Central memory CD4-positive, alpha-beta T cell (primary cell): ENCODE data around the gene ZNF581.
A peak's percentile ranks its signal among the peaks of the same experiment; 100 is the strongest.

Source experiments
- DNase-seq: peaks from one replicate; pipeline ENCODE4 v3.0.0; 2022

ZNF581 gene

GRCh38 chr19:55650126-55650557 lies 6.7 kb downstream of the ZNF581 start:
- DNase-seq: no peak

- DNase-seq: no peak
These were observed 7.3 kb downstream of the ZNF581 start for GRCh38 chr19:55650602-55651230.

GRCh38 chr19:55651236-55651635 lies 7.8 kb downstream of the ZNF581 start:
- no peak for DNase-seq

DNA sequence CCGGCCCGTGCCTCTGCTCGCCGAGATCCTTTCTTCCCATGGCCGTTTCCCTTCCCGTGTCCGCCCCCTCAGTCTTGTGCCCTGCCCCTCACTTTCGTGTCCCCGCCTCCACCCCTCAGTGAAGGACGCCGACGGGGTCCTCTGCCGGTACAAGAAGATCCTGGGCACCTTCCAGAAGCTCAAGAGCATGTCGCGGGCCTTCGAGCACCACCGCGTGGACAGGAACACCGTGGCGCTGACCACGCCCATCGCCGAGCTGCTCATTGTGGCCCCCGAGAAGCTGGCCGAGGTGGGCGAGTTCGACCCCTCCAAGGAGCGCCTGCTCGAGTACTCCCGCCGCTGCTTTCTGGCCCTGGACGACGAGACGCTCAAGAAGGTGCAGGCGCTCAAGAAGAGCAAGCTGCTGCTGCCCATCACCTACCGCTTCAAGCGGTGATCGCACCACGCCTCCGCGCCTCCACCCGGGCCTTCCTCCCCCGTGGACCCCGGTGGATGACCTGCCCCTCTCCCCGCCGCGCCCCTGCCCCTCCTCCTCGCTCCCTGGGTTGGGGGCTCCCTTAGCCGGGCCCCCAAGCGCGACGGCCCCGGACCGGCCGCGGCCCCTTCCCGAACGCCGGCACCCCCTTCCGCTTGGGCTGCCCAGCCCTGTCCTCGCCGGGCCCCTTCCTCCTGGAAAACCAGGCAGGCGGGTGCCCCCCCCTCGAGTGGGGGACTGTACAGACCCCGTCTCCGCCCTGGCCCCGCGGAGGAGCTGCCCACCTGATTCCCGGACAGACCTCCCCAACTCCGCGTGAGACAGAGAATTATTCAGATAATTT lies 9.1 kb downstream of the ZNF581 start:
- no peak for DNase-seq

- DNase-seq: peak; percentile 99
These were observed 10.3 kb downstream of the ZNF581 start for GRCh38 chr19:55653651-55654322.

DNA sequence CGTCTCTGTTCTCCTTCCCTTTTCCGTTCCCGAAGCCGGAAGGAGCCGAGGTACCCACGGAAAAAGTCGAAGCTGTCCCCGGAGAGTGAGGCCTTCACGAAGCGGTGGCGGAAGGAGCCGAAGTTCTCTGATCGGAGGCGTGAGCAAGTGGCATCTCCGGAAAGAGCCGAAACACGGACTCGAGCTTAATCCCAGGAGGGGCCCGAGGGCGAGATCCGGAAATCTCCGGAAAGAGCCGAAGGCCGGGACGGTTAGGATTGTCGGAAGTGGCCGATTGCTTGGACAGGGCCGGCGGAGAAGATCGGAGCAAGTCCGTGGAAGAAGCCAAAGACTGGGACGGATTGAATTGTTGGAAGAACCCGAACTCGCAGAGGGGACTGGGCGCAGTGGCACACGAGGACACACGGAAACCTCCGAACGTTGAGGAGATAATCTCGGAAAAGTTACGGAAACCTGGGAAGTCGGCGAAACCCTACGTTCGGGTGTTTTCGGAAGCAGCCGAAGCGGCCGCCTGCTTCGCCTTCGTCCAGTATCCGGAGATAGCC lies 10.9 kb downstream of the ZNF581 start:
- peak; percentile 100 for DNase-seq

GRCh38 chr19:55654868-55655647 lies 11.6 kb downstream of the ZNF581 start, which contains the start of gene U2AF2:
TSS of gene U2AF2 (plus strand) at chr19:55655035. CDS start at chr19:55655105, 70 bp downstream.
- peak; percentile 86 for DNase-seq

DNA sequence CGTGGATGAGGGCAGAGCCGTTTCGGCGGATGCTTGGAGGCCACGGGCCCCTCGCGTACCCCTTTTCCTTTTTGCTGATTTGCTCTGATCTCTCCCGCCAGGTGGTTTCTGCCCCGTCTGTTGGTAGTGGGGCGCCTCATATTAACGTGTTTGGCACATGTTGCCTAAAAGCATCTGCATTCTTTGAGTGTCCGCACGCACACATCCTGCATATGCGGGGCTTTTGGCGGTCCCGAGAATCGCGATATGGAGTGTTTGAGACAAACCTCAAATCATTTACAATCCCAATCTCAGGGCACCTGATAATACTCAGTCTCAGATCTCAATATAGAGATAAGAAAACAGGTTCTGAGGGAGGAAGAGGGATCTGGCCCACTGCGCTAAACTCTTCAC lies 12.2 kb downstream of the ZNF581 start:
- DNase-seq: no peak

GRCh38 chr19:55656552-55656951 lies 13.1 kb downstream of the ZNF581 start:
- DNase-seq: no peak

DNA sequence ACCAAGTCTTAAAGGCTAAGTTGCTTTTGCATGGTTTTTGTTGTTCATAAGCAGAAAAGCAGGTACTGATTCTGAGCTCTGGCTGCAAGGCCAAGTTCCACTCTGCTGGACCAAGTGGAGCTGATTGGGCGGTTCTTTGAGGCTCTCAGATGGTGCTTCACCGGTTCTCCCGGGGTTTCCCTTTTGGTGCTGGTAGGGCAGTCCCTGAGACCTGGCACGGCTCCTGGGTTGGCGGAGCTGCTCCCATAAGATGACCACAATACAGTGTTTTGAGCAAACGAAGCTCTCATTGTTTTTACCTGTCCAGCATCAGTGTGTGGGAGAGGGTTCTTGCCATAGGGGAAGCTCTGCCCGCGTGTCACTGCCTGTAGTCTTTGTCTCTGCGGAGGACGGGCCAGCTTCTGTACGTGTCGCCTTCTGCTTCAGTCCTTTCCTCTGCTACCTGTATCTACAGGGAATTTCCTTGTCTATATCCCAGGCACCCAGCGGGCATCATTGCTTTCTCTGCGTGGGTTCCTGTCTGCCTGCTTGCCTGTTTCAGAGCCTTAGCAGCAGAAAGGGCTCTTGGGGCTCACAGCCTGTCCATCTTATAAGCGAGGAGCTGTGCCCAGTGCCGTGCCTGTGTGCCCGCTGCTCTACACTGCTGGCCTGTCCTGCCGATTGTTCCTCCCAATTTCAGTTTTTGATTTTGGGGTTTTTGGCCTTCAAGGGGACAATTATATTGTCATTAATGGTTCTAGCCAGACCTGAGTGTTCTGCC lies 13.7 kb downstream of the ZNF581 start:
- DNase-seq: no peak

DNA sequence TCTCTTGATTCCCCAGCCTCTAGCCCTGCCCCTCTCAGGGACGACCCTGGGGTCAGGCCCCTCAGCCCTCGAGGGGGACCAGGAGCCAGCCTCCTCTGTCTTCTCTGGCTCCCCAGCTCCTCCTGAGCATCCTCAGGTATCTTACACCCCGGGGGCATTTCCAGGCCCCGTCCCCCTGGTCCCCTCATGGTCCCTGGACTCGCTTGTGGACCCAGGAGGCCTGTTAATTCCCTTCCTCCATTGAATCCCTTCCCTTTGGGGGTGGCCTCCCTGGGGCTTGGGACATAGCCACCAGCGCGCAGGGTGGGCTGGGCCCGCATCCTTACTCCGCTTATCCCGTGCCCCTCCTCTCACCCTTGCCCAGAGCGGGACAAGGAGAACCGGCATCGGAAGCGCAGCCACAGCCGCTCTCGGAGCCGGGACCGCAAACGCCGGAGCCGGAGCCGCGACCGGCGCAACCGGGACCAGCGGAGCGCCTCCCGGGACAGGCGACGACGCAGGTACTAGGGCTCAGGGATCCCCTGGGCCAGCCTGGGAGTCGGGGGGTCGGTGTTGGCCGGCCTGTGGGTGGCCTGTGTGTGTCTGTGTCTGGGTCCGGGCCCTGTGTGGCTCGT lies 15.5 kb downstream of the ZNF581 start:
- no peak for DNase-seq

DNA sequence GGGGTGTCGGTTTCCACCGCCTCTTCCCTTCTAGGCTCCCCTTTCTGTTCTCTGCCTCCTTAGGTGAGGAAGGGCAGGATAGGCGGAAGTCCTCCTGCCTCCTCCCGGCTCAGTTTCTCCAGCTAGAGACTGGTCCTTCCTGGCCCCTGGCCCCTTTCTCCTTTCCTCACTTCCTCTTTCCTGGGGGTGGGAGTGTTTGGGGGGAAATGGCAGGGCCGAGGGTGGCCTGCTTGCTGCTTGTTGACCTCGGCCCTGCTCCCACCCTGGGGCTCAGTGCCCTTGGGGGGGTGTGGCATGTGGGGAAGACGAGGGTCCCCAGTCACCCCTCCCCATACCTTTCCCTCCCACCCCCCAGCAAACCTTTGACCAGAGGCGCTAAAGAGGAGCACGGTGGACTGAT lies 16.4 kb downstream of the ZNF581 start:
- DNase-seq: no peak

DNA sequence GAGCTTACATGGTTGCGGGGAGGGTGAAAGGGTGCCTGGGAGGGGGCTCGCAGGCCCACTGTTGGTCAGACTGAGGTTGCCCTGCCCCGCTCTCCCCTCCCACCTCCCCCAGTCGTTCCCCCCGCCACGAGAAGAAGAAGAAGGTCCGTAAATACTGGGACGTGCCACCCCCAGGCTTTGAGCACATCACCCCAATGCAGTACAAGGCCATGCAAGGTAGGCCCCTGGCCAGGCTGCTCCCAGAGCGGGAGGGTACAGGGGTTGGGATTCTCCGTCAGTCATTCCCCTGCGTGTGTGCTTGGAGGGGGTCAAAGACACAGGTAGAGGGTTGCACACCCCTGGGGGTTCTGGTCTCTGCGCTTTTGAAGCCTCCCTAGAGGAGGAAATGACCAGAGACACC lies 17.0 kb downstream of the ZNF581 start:
- no peak for DNase-seq

DNA sequence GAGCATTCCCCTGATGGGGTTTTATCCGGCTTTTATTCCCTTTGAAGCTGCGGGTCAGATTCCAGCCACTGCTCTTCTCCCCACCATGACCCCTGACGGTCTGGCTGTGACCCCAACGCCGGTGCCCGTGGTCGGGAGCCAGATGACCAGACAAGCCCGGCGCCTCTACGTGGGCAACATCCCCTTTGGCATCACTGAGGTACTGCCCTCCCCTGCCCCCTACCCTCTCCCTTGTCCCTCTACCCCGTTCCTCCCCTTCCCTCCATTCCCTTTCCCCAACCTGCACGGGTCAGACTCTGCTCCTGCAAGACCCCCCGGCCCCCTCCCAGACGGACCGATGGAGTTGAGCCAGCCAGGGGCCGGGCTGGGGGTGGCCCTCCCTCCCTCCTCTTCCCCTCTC lies 17.5 kb downstream of the ZNF581 start:
- DNase-seq: no peak

- DNase-seq: no peak
These were observed 18.4 kb downstream of the ZNF581 start for GRCh38 chr19:55661826-55662225.

DNA sequence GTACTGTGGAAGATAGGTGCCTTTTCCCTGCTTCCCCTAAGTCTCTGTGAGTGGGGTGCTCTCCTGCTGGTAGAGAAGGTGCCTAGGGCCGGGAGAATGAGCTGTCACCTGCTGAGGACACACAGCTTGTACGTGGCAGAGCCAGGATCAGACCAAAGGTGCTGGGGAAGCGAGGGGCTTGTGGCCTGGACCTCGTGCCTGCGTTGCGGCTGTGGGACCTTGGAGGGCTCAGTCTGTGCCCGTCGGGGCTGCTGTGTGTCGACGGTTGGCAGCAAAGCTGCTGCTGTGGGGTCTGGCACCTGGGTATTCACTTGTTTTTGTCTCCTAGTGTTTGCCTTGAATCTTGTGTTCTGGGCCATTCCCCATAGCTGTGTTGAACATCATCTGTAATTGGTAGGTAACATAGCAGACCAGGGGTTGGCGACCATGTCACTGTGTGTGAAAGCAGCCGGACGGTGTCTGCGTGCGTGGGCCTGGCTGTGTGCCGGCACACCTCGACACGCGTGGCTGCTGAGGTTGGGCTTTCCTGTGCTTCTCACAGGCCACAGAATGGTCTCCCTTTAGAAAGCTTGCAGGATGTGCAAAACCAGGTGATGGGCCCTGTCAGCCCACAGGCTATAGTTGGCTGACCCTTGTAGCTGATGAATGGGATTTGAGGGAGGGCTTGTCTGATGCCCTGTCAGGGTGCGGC lies 20.5 kb downstream of the ZNF581 start:
- DNase-seq: no peak

- no peak for DNase-seq
These were observed 23.0 kb downstream of the ZNF581 start for GRCh38 chr19:55666343-55667005.

- no peak for DNase-seq
These were observed 23.5 kb downstream of the ZNF581 start for GRCh38 chr19:55667006-55667381.

DNA sequence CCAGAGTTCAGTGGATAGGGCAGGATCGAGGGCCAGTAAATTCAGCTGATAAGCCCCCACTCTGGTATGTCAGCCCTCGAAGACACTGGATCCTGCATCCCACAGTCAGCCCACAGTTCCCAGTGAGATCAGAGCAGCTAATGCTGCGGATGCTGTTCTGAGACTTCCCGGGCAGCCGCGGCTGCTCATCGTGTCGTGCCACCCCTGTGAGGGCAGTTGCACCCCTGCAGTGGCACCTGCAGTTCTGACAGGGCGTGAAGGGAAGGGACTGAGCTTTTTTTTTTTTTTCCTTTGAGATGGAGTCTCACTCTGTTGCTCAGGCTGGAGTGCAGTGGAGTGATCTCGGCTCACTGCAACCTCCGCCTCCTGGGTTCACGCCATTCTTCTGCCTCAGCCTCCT lies 24.1 kb downstream of the ZNF581 start:
- no peak for DNase-seq

DNA sequence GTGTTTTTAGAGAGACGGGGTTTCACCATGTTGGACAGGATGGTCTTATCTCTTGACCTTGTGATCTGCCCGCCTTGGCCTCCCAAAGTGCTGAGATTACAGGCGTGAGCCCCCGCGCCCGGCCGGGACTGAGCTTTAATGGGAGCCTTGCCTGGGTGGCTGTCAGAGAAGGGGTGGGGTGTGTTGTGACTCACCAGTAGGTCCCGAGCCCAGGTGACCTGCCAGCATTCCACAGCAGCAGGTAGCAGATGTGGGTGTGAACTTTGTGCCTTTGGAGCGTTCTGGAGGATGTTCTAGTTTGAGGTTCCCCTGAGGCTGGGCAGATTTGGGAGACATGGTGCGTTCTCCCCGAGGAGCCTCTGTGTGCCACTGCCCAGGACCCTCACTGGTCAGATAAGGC lies 24.5 kb downstream of the ZNF581 start:
- no peak for DNase-seq
